GM12865 (cell line): ENCODE results near the gene CTRB2.

Experiments
- DNase-seq: peaks from one replicate; pipeline ENCODE4 v3.0.0; 2010; ENCODE audit warnings: low read depth
- H3K4me3 ChIP-seq: 2 replicates; pipeline ENCODE4 v1.5.1; 2011; ENCODE audit warnings: mild to moderate bottlenecking, low read depth, low read length, control low read depth
- TF ChIP-seq, protein P1 (sequence below): IDR thresholded peaks from 2 replicates; pipeline ENCODE4 v1.5.1; 2011; ENCODE audit warnings: low read length, control low read depth, low read depth, inconsistent platforms; ENCODE audit not compliant: insufficient read depth; ENCODE audit errors: missing control alignments

Gene CTRB2

DNA sequence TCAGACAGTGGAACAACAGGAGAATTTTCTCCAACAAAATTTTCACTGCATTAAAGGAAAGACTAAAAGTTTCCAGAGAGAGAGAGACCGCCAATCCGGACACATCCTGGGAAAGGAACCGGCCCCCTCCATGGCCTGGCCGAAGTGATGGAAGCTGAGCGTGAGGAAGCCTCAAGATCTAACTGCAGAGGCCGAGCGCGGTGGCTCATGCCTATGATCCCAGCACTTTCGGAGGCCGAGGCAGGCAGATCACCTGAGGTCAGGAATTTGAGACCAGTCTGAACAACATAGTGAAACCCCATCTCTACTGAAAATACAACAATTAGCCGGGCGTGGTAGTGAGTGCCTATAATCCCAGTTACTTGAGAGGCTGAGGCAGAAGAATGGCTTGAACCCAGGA is 3.9 kb downstream of the CTRB2 start:
- DNase-seq, result no peak
- TF ChIP-seq, protein P1, sequence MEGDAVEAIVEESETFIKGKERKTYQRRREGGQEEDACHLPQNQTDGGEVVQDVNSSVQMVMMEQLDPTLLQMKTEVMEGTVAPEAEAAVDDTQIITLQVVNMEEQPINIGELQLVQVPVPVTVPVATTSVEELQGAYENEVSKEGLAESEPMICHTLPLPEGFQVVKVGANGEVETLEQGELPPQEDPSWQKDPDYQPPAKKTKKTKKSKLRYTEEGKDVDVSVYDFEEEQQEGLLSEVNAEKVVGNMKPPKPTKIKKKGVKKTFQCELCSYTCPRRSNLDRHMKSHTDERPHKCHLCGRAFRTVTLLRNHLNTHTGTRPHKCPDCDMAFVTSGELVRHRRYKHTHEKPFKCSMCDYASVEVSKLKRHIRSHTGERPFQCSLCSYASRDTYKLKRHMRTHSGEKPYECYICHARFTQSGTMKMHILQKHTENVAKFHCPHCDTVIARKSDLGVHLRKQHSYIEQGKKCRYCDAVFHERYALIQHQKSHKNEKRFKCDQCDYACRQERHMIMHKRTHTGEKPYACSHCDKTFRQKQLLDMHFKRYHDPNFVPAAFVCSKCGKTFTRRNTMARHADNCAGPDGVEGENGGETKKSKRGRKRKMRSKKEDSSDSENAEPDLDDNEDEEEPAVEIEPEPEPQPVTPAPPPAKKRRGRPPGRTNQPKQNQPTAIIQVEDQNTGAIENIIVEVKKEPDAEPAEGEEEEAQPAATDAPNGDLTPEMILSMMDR, result no peak
- no peak overlapping the region for H3K4me3 ChIP-seq

DNA sequence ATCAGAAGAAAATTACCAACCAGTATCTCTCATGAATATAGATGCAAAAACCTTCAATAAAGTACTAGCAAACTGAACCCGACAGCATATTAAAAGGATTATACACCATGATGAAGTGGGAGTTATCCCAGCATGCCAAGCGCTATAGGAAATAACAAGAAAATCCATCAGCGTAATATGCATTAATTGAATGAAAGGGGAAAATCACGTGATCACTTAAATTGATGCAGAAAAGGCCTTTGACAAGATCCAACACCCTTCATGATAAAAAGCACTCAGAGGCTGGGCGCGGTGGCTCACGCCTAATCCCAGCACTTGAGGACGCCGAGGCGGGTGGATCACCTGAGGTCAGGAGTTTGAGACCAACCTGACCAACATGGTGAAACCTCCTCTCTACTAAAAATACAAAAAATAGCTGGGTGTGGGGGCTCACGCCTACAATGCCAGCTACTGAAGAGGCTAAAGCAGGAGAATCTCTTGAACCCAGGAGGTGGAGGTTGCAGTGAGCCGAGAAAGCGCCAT is 4.8 kb downstream of the CTRB2 start:
- no peak overlapping the region for H3K4me3 ChIP-seq
- TF ChIP-seq, protein P1, result no peak
- DNase-seq, result no peak

DNA sequence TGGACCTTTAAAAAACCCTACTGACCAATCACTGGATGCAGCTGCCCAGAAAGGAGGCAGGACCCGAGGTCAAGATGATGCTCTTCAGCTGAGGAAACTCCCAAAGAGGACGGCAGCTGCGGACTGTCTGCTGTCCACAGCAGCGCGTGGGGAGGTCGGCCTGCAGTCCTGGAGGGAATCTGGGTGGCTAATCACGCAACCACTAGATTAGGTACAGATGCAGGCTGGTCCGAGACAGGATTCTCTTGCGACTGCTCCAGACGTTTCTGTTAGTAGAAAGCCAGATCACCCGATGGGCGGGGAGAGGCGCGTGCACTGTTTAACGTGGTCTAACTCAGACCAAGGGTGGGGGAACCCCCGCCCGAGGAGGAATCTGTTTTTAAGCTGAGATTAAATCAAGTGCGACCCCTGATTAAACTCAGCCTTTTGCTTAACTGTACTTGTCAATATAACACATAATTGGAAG is 8.8 kb downstream of the CTRB2 start:
- TF ChIP-seq, protein P1, result no peak
- no peak for DNase-seq

DNA sequence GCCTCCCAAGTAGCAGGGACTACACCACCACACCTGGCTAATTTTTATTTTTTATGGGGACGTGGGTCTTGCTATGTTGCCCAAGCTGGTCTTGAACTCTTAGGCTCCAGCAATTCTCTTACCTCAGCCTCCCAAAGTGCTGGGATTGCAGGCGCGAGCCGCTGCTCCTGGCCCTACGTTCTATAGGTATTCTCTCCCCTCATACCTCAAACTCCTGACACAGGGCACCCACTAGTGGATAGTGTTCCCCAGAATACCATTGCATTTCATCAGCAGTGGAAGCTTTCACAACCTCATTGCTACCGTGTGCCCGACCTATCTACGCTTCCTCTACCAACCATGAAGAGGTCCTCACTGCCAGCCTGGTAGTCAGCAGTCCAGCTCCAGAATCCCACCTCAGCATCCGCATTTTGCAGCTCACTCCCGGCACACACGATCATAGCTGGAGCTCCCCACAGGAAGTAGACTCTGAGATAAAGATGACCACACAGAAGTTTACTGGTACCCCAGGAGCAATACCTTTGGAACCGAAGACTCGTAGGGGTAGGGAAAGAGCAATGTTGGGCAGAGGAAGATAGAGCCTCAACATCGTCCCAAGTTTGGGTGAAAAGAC is 9.3 kb downstream of the CTRB2 start:
- TF ChIP-seq, protein P1, result no peak
- H3K4me3 ChIP-seq, result no peak overlapping the region
- DNase-seq, result no peak

More for the DNA sequence above, 8.8 kb downstream of the CTRB2 start:
- H3K4me3 ChIP-seq, result no peak overlapping the region

DNA sequence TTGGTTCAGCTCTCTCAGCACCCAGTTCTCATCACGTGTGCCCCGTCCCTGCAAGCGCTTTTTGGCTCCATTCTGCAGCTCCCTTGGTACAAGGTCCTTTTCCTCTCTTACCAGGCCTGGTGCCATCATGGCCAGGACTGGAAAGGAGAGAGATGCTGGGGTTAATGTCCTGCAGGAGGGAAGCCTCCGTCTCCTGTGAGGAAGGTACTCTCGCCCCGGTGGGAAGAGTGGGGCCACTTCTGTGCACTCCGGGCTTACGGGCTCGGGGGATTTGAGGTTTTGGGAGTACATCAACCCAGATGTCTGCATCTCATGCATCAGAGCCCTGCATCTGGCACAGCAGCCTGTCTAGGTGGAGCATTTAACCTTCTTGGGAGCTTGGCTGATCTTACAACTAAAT is 10.1 kb downstream of the CTRB2 start:
- H3K4me3 ChIP-seq, result no peak overlapping the region
- no peak for DNase-seq
- TF ChIP-seq, protein P1, result no peak

DNA sequence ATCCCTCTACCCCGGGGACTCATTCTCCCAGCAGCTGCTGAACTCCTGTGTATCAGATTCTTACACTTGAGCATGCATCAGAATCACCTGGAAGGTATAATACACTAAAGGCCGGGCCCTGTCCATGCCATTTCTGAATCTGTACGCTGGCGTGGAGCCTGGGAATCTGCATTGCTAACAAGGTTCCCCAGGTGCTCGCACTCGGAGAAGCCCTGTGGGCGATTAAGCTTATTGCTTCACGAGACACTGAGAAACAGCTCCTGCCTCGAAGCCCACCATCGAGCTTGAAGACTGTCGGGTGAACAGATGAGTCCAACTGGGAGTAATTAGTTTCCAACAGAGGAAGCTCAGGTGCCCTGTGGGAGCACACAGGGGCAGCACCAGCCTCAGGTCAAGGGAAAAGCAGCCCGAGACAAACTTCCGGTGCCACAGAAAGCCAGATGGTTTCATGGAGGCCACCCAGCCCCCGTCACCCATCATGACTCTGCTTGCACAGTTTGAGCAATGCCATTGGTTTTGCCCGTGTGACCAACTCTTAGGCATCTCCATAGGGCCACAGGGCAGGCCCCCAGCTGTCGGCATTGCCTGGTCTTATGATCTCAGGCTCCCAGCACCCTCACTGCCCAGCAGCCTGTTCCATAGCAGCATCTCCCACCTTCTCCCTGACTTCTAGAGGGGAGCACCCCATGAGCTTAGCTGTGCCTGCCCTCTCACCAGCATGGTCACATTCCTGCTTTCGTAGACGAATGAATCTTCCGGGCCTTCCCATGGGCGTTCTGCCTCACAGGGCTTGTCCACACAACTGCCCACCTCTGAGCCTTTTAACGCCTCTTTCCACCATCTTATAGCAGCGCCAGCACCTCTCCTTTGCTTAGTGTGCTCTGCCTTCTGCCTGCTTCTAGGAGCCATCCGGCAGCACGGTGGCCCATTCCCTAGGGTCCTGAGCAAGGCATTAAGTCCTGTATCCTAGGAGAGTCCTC is 10.9 kb downstream of the CTRB2 start:
- H3K4me3 ChIP-seq, result no peak overlapping the region
- TF ChIP-seq, protein P1, result no peak
- no peak for DNase-seq
